Measurements from ENCODE around the gene CNPPD1.

The CNPPD1 gene

GRCh38 chr2:219160186-219161017 lies 16.3 kb downstream of the CNPPD1 start, which contains the start of gene NHEJ1:
TSS of gene NHEJ1 (minus strand) at chr2:219160815. CDS start at chr2:219158362, 2,453 bp downstream.
- peak; percentile 83 for DNase-seq (ENCODE audit: low read depth, low spot score)

GRCh38 chr2:219159771-219160185 lies 16.9 kb downstream of the CNPPD1 start:
- DNase-seq (ENCODE audit: low read depth, low spot score): no peak

- DNase-seq (ENCODE audit: low read depth, low spot score): no peak
Measured at GRCh38 chr2:219158586-219158985, 18.1 kb downstream of the CNPPD1 start.

- no peak for DNase-seq (ENCODE audit: low read depth, low spot score)
Measured at GRCh38 chr2:219158025-219158424, 18.7 kb downstream of the CNPPD1 start.

GRCh38 chr2:219157396-219157795 lies 19.3 kb downstream of the CNPPD1 start:
- DNase-seq (ENCODE audit: low read depth, low spot score): no peak

DNA sequence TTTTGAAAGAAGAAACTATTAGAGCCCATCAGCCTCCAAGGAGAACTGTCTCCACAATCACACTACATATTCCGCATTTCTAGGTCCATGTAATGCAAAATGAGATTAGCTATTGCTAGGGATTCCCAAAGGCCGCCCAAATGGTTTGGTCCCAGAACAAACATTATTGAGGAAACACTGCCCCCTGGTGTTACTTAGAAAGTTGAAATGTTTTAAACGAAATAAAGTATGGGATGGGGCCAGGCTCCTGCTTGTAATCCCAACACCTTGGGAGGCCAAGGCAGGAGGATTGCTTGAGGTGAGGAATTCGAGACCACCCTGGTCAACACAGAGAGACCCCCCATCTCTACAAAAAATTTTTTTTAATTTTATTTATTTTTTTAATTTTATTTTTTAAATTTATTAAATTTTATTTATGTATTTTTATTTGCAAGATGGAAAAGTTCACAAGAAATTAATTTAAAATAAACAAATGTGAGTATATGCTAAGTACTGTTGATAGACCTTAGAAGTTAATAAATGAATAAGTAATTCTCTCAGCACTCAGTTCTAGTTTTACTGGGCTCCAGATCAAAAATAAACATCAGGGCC lies 21.6 kb downstream of the CNPPD1 start:
- no peak for DNase-seq (ENCODE audit: low read depth, low spot score)

GRCh38 chr2:219149667-219150066 lies 27.1 kb downstream of the CNPPD1 start:
- no peak for DNase-seq (ENCODE audit: low read depth, low spot score)

DNA sequence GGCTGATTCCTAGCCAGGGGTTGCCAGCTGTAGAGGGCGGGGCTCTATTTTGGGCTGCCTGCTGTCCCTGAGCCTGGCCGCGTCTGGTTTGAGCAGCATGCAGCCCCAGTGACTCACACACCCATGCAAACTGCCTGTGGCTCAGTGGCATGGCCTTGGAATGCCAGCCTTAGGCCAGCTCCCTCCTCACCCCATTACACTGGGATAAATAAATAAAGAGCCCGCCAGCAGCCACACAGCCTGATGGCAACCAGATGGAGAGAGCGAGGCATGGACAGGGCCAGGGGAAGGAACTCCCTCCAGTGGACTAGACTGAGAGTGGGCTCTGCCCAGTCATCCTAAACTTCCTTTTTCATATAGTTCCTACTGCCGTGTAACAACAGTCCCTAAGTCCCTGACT lies 34.4 kb downstream of the CNPPD1 start:
- peak; percentile 57 for DNase-seq (ENCODE audit: low read depth, low spot score)

- no peak for DNase-seq (ENCODE audit: low read depth, low spot score)
Measured at GRCh38 chr2:219140722-219141121, 36.0 kb downstream of the CNPPD1 start.

DNA sequence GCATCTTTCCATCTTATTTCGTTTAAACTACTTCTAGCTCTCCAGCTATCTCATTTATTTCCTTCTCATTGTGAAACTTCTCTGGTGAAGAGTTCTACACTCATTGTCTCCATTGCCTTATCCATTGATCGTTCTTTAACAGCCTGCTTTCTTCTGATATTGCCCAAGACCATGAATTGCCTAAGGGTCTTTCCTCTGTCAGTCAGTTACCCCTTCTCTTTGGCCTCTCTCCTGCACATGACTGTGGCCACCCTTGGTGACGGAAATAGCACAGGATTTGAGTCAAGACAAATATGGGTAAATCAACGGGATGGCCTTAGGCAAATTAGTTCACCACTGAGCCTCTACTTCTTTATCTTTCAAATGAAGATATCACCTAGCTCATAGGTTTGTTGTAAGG lies 42.7 kb downstream of the CNPPD1 start:
- DNase-seq (ENCODE audit: low read depth, low spot score): no peak

DNA sequence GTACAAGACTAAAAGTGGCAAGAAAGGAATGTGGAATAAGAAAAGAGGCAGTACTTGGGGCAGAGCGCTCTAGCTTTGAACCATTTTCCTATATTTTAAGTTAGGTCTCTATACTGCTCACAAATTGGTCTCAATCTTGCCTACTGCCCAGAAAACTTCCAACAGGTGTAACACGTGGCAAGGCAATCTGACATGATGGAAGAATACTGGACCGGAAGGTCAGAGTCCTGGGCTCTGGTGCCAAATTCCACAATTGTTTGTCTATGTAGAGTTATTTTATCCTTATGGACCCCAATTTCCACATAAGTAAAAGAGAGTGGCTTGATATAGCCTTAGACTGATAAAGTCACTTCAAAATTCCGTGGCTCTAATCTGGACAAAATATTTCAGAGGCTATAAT lies 45.0 kb downstream of the CNPPD1 start:
- DNase-seq (ENCODE audit: low read depth, low spot score): no peak

DNA sequence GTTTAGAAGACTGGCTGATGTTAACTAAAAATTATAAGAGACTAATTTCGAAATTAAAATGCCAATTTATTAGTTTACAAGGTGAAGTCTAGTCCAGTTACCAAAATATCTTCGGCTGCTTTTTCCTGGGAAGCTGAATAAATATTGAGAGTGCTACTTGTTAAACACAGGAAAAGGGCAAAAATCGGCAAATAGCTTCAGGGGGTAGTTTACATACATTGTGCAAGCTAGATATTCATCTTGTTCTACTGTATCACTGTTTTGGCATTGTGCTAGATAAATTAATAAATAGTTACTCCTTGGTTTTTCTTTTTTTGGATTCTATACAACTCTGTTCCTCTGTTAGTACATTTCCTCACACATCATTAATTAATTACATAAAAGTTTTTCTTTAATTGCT lies 45.4 kb downstream of the CNPPD1 start:
- DNase-seq (ENCODE audit: low read depth, low spot score): no peak

DNA sequence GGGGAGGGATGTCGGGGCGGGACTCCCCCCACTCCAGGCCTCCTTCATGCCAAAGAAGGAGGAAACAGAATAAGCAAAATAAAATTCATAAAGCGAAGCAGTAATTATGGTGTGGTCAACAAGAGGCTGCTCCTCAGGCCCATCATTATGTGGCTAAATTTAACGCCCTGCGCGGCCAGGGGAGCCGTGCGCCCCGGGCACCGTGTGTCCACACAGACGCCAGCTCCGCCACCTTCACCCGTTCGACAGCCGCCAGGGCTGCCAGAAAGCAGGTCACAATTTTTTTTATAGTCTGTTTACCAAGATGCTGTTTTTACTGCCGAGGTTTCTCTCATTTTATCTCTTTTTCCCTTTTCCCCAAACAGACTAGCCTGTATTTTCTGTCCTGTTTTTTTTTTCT lies 47.1 kb downstream of the CNPPD1 start:
- DNase-seq (ENCODE audit: low read depth, low spot score): no peak

DNA sequence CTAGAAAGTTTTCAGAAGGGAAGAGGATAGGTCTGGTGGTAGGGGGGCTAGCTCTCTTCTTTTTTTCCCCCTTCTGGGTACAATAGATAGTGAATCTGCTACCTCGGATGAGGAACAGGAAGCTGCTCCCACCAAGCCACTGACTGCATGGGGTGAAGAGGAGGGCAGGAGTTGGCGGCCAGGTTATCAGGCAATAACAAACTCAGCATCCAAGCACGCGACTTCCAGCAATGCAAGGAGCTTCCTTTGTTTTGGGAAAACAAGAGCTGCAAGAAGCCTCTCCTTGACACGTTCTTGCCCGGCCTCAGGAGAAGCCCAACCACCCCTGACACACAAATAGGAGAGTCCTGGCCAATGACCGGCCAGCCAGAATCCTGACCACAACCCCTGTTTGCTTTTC lies 48.3 kb downstream of the CNPPD1 start:
- DNase-seq (ENCODE audit: low read depth, low spot score): no peak

- no peak for DNase-seq (ENCODE audit: low read depth, low spot score)
Measured at GRCh38 chr2:219127037-219127635, 49.6 kb downstream of the CNPPD1 start.

DNA sequence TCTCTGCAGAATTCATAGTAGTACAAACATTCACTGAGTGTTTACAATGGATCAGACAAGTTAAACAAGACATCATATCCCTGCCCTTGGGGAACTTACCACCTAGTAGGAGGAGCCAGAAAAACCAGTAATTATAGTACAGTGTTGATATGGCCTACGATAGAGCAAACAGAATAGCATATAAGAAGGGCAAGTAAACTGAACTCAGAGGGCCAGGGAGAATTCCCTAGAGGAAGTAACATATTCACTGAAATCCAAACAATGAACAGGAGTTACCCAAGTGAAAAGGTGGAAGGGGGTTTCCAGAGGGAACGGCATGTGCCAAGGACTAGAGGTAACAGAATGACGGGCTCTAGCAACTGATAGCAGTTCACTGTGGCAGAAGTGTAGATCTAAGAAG lies 50.2 kb downstream of the CNPPD1 start:
- DNase-seq (ENCODE audit: low read depth, low spot score): no peak

- no peak for DNase-seq (ENCODE audit: low read depth, low spot score)
Measured at GRCh38 chr2:219125886-219126270, 50.8 kb downstream of the CNPPD1 start.

- DNase-seq (ENCODE audit: low read depth, low spot score): peak; percentile 26
Measured at GRCh38 chr2:219125225-219125885, 51.4 kb downstream of the CNPPD1 start.

GRCh38 chr2:219124381-219125110 lies 52.2 kb downstream of the CNPPD1 start:
- no peak for DNase-seq (ENCODE audit: low read depth, low spot score)

GRCh38 chr2:219123356-219124135 lies 53.2 kb downstream of the CNPPD1 start:
- no peak for DNase-seq (ENCODE audit: low read depth, low spot score)
